Measurements from ENCODE around the gene CEP72.

The CEP72 gene

GRCh38 chr5:606061-606460 lies 6.1 kb upstream of the CEP72 start:
- DNase-seq (ENCODE audit: insufficient read length, low spot score) (no peak), FAIRE-seq (no peak)
- TF ChIP-seq CTCF (IDR thresholded peaks at IDR 0.05; ENCODE audit: insufficient read depth, missing control alignments): no peak

GRCh38 chr5:606526-607399 lies 5.4 kb upstream of the CEP72 start:
- FAIRE-seq (no peak), DNase-seq (ENCODE audit: insufficient read length, low spot score) (no peak)
- no peak for TF ChIP-seq CTCF (IDR thresholded peaks at IDR 0.05; ENCODE audit: insufficient read depth, missing control alignments)

GRCh38 chr5:607541-608428 lies 4.4 kb upstream of the CEP72 start:
- no peak for TF ChIP-seq CTCF (IDR thresholded peaks at IDR 0.05; ENCODE audit: insufficient read depth, missing control alignments)
- DNase-seq (ENCODE audit: insufficient read length, low spot score) (no peak), FAIRE-seq (no peak)

- DNase-seq (ENCODE audit: insufficient read length, low spot score) (no peak), FAIRE-seq (no peak)
- no peak for TF ChIP-seq CTCF (IDR thresholded peaks at IDR 0.05; ENCODE audit: insufficient read depth, missing control alignments)
These were observed 3.4 kb upstream of the CEP72 start for GRCh38 chr5:608429-609370.

GRCh38 chr5:609506-609905 lies 2.6 kb upstream of the CEP72 start:
- no peak for DNase-seq (ENCODE audit: insufficient read length, low spot score)
- no peak for FAIRE-seq

More at GRCh38 chr5:609506-609905, 2.6 kb upstream of the CEP72 start:
- no peak for TF ChIP-seq CTCF (IDR thresholded peaks at IDR 0.05; ENCODE audit: insufficient read depth, missing control alignments)

Measured in D721Med (cell line).